Upper lobe of left lung (tissue), 6 donors: Measurements from ENCODE around the gene TMED6. TPM values are rescaled to one million over a fixed set of nuclear protein-coding genes. Genes with fewer than 3 reads are reported as not detected.

Experiments
- ATAC-seq, 2 donors: fragments of 200-7000 bp; cut with Tn5 transposase; one replicate each; pipeline ENCODE4 v1.9.1; 2022; ENCODE audit warnings: mild to moderate bottlenecking in 2 of 2, moderate library complexity in 2 of 2; ENCODE audit not compliant: low FRiP score in 2 of 2
- DNase-seq, 2 donors: peaks; one replicate each; pipeline ENCODE4 v3.0.0-alpha.2; 2019 to 2020
- H3K27ac ChIP-seq, 4 donors: fragments of 200-600 bp; sonication (generic); one replicate each; pipeline ENCODE4 v1.5.1; 2016 to 2019
- H3K27me3 ChIP-seq, 4 donors: fragments of 200-600 bp; sonication (generic); one replicate each; pipeline ENCODE4 v1.5.1; 2017 to 2019
- H3K36me3 ChIP-seq, 4 donors: fragments of 200-600 bp; sonication (generic); one replicate each; pipeline ENCODE4 v1.5.1; 2016 to 2019
- H3K4me1 ChIP-seq, 4 donors: fragments of 200-600 bp; sonication (generic); one replicate each; pipeline ENCODE4 v1.5.1; 2018 to 2019
- H3K4me3 ChIP-seq, 4 donors: fragments of 200-600 bp; sonication (generic); one replicate each; pipeline ENCODE4 v1.5.1; 2017 to 2019; ENCODE audit warnings: mild to moderate bottlenecking in 2 of 4, moderate library complexity in 1 of 4
- H3K9me3 ChIP-seq, 4 donors: fragments of 200-600 bp; sonication (generic); one replicate each; pipeline ENCODE4 v1.5.1; 2018 to 2019
- CTCF ChIP-seq, 6 experiments: fragments of 450-650 bp in 4 of 6; fragments of 200-600 bp in 2 of 6; sonication (generic) in 2 of 6; IDR thresholded peaks; one replicate each; pipeline ENCODE4 v1.5.1; 2016 to 2019; ENCODE audit warnings: antibody characterized with exemption in 6 of 6
- EP300 ChIP-seq, 4 donors: sonication (generic); formaldehyde crosslinking; IDR thresholded peaks; one replicate each; pipeline ENCODE4 v1.5.1; 2017; ENCODE audit warnings: antibody characterized with exemption in 4 of 4, control low read depth in 2 of 4
- POLR2A ChIP-seq, 4 donors: fragments of 450-650 bp; IDR thresholded peaks; one replicate each; pipeline ENCODE4 v1.5.1; 2016 to 2017; ENCODE audit warnings: antibody characterized with exemption in 4 of 4, mild to moderate bottlenecking in 2 of 4
- POLR2AphosphoS5 ChIP-seq, 2 donors: sonication (generic); formaldehyde crosslinking; IDR thresholded peaks; one replicate each; pipeline ENCODE4 v1.5.1; 2017; ENCODE audit warnings: antibody characterized with exemption in 2 of 2
- WGBS, 2 donors: methylation state at CpG; one replicate each; pipeline ENCODE4 v1.1.5; 2017 to 2018; 5-methylcytosine and 5-hydroxymethylcytosine counted together
- total RNA-seq, 6 donors: library from RNA; depleted of rRNA in 4 of 6; stranded (reverse); fragments of >200 nt in 4 of 6; gene quantifications; one replicate each; pipeline versions ENCODE4 v1.1.0 to v1.2.1, GENCODE V29; 2016 to 2021
- donor health status: DM: no; HTN: no; CAD: no; lungs with moderate emphysema.
- donor health status: DM: no; HTN: yes; CAD: no; lungs with severe emphysema.

Gene TMED6
- total RNA-seq, 6 donors from 2014 or later = 0.43 to 2.6 (median 1.1) TPM; not detected in 2

GRCh38 chr16:69322343-69322742 is 29.2 kb downstream of the TMED6 start:
- H3K27ac ChIP-seq = no peak overlapping the region
- DNase-seq (no peak), ATAC-seq (no peak)
- peaks cover 0 to 28% (median 6%) of the 10 kb centered on the region in 4 donors for H3K4me1 ChIP-seq
- no peak overlapping the region for H3K4me3 ChIP-seq
- H3K36me3 ChIP-seq = peaks cover 52 to 96% (median 83%) of the 10 kb centered on the region in 4 donors
- H3K9me3 ChIP-seq = no peaks in the 10 kb centered on the region
- no peak for TF ChIP-seq POLR2AphosphoS5 (IDR thresholded peaks at IDR 0.05)
- no peak for TF ChIP-seq EP300 (IDR thresholded peaks at IDR 0.05)
- TF ChIP-seq POLR2A (IDR thresholded peaks at IDR 0.05) = no peak
- TF ChIP-seq CTCF (IDR thresholded peaks at IDR 0.05) = no peak
- 91 to 100% methylated on average over 5 to 7 of the region's 7 CpGs for WGBS, 2 donors
- no peaks in the 10 kb centered on the region for H3K27me3 ChIP-seq

- ATAC-seq = no peak
- TF ChIP-seq CTCF (IDR thresholded peaks at IDR 0.05) (no peak), EP300 (IDR thresholded peaks at IDR 0.05) (no peak), POLR2AphosphoS5 (IDR thresholded peaks at IDR 0.05) (no peak), POLR2A (IDR thresholded peaks at IDR 0.05) (no peak)
- WGBS, 2 donors = 93% methylated on average over 20 to 22 of the region's 22 CpGs
- Histone ChIP-seq H3K4me3 (no peak overlapping the region), H3K4me1 (peaks cover 0 to 16% (median 5%) of the 10 kb centered on the region in 4 donors), H3K27ac (no peak overlapping the region), H3K27me3 (no peaks in the 10 kb centered on the region), H3K9me3 (no peaks in the 10 kb centered on the region), H3K36me3 (peaks cover 56 to 100% (median 94%) of the 10 kb centered on the region in 4 donors)
- DNase-seq = no peak
Measured at GRCh38 chr16:69321080-69321479, 30.5 kb downstream of the TMED6 start.

GRCh38 chr16:69320740-69321073 is 30.9 kb downstream of the TMED6 start:
- H3K36me3 ChIP-seq = peaks cover 57 to 100% (median 94%) of the 10 kb centered on the region in 4 donors
- 93 to 96% methylated on average over 9 to 13 of the region's 13 CpGs for WGBS, 2 donors
- no peak for ATAC-seq

GRCh38 chr16:69319826-69320739 is 31.5 kb downstream of the TMED6 start:
- Histone ChIP-seq H3K4me3 (no peak overlapping the region), H3K9me3 (no peaks in the 10 kb centered on the region), H3K27ac (no peak overlapping the region), H3K4me1 (peaks cover 0 to 11% (median 5%) of the 10 kb centered on the region in 4 donors), H3K27me3 (no peaks in the 10 kb centered on the region), H3K36me3 (peaks cover 57 to 100% (median 95%) of the 10 kb centered on the region in 4 donors)
- TF ChIP-seq POLR2AphosphoS5 (IDR thresholded peaks at IDR 0.05) (no peak), CTCF (IDR thresholded peaks at IDR 0.05) (no peak), POLR2A (IDR thresholded peaks at IDR 0.05) (no peak), EP300 (IDR thresholded peaks at IDR 0.05) (no peak)
- WGBS, 2 donors = 93 to 95% methylated on average over 22 to 30 of the region's 30 CpGs
- no peak for ATAC-seq
- DNase-seq = no peak

More at GRCh38 chr16:69320740-69321073, 30.9 kb downstream of the TMED6 start:
- TF ChIP-seq POLR2A (IDR thresholded peaks at IDR 0.05) (no peak), CTCF (IDR thresholded peaks at IDR 0.05) (no peak), POLR2AphosphoS5 (IDR thresholded peaks at IDR 0.05) (no peak), EP300 (IDR thresholded peaks at IDR 0.05) (no peak)
- Histone ChIP-seq H3K27me3 (no peaks in the 10 kb centered on the region), H3K27ac (no peak overlapping the region), H3K4me1 (peaks cover 0 to 13% (median 5%) of the 10 kb centered on the region in 4 donors), H3K4me3 (no peak overlapping the region), H3K9me3 (no peaks in the 10 kb centered on the region)
- no peak for DNase-seq
